HuH-7 (cell line): ENCODE data around the gene RPL10.
A peak's percentile ranks its signal among the peaks of the same experiment; 100 is the strongest.
"Not testable (repeated sequence)": the region's sequence is repeated elsewhere in the genome, so short reads cannot be mapped to it uniquely, and the experiment has no call there.

Experiments used
- DNase-seq: peaks from one replicate; pipeline ENCODE4 v3.0.0; 2011; ENCODE audit warnings: low spot score

The RPL10 gene

GRCh38 chrX:154378059-154378798, 19.9 kb upstream of the RPL10 start:
- peak; percentile 87 for DNase-seq

- DNase-seq, result peak; percentile 91
Measured at GRCh38 chrX:154378799-154379568, 19.2 kb upstream of the RPL10 start, which contains the start of gene EMD. TSS of gene EMD (plus strand) at chrX:154379295. CDS start at chrX:154379485, 190 bp downstream.

GRCh38 chrX:154379569-154379951, 18.6 kb upstream of the RPL10 start:
- no peak for DNase-seq

- no peak for DNase-seq
Measured at GRCh38 chrX:154380153-154380552, 18.0 kb upstream of the RPL10 start.

- no peak for DNase-seq
Measured at GRCh38 chrX:154380787-154381186, 17.4 kb upstream of the RPL10 start.

- no peak for DNase-seq
Measured at GRCh38 chrX:154381271-154381670, 16.9 kb upstream of the RPL10 start.

- DNase-seq, result no peak
Measured at GRCh38 chrX:154382483-154383069, 15.6 kb upstream of the RPL10 start.

GRCh38 chrX:154383359-154384283, 14.6 kb upstream of the RPL10 start:
- DNase-seq, result no peak

GRCh38 chrX:154384284-154384892, 13.8 kb upstream of the RPL10 start:
- no peak for DNase-seq

- not testable (repeated sequence) for DNase-seq
Measured at GRCh38 chrX:154388094-154388493, 10.1 kb upstream of the RPL10 start.

GRCh38 chrX:154388649-154389048, 9.5 kb upstream of the RPL10 start:
- not testable (repeated sequence) for DNase-seq

- DNase-seq, result not testable (repeated sequence)
Measured at GRCh38 chrX:154389812-154390747, 8.1 kb upstream of the RPL10 start.

- not testable (repeated sequence) for DNase-seq
Measured at GRCh38 chrX:154396363-154396762, 1.8 kb upstream of the RPL10 start.

GRCh38 chrX:154396973-154397887, 947 bp upstream of the RPL10 start:
- DNase-seq, result peak; percentile 69

- DNase-seq, result peak; percentile 38
Measured at GRCh38 chrX:154398668-154399526, 720 bp downstream of the RPL10 start.

- no peak for DNase-seq
Measured at GRCh38 chrX:154399527-154400368, 1.6 kb downstream of the RPL10 start.

GRCh38 chrX:154400369-154400817, 2.2 kb downstream of the RPL10 start:
- not testable (repeated sequence) for DNase-seq
